GM19023 (cell line): ENCODE data around the gene NPIPA3.
"Not testable (repeated sequence)": the region's sequence is repeated elsewhere in the genome, so short reads cannot be mapped to it uniquely, and the experiment has no call there.

Source experiments
- ATAC-seq: cut with Tn5 transposase; IDR thresholded peaks from one replicate; pipeline ENCODE4 v1.9.1; 2021; ENCODE audit warnings: mild to moderate bottlenecking, moderate library complexity; ENCODE audit not compliant: unreplicated experiment

The NPIPA3 gene

DNA sequence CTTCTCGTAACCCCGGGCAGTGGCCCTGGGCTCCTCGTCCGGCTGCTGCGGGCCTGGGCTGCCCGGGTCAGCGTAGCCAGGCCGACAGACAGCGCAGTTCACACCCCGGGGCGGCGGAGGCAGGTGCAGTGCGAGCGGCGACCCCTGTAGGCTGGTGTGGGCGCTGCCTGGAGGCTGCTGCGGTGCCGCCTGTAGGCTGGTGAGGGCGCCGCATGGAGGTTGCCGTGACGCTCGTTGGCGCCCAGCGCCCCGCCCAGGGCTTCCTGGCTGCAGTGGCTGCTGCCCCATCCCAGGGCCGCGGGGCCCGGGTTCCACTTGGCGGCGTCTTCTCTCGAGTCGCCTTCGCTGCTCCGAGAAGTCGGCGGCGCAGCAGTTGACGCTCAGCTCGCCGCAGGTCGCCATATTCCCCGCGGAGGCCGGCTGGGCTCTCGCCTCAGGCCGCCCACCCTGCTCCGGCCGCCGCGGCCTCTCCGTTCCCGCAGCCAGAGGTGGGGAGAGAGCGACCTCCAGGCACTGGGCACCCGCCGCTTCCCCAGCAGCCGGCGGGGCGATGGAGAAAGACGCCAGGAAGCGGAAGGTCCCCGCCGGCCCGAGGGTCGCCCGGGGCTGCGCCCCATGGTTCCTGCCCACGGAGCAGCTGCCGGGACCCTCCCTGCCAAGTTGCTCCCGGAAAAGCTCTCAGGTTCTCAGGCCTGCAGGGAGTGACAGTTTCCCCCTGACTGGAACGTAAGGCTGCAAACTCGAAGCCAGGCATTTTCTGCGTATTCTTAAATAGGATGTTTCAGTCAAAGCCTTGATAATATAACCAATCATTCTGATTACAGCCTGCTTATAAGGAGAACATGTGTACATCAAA is at the start of gene NPIPA3:
TSS of gene NPIPA3 (plus strand) at position 256 of the 856 bp plus-strand sequence. CDS start 5,533 bp downstream, outside the sequence.
- peak; percentile 98 for ATAC-seq

DNA sequence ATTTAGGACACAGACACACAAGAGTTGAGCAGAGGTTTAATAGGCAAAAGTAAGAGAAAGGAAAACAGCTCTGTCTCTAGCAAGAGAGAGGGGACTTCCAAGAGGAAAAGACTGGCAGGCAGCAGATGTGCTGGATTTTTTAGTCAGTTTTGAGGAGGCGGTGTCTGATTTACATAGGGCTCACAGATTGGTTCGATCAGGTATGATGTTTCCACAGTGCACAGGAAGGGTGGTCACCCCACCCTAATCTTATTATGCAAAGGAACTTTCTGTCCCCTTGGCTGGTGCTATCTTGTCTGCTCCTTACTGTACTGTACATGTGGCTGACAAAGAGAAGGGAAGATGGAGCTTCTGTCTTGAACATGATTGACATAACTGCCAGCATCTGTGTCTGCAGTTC is 45.1 kb upstream of the NPIPA3 start:
- peak; percentile 84 for ATAC-seq

DNA sequence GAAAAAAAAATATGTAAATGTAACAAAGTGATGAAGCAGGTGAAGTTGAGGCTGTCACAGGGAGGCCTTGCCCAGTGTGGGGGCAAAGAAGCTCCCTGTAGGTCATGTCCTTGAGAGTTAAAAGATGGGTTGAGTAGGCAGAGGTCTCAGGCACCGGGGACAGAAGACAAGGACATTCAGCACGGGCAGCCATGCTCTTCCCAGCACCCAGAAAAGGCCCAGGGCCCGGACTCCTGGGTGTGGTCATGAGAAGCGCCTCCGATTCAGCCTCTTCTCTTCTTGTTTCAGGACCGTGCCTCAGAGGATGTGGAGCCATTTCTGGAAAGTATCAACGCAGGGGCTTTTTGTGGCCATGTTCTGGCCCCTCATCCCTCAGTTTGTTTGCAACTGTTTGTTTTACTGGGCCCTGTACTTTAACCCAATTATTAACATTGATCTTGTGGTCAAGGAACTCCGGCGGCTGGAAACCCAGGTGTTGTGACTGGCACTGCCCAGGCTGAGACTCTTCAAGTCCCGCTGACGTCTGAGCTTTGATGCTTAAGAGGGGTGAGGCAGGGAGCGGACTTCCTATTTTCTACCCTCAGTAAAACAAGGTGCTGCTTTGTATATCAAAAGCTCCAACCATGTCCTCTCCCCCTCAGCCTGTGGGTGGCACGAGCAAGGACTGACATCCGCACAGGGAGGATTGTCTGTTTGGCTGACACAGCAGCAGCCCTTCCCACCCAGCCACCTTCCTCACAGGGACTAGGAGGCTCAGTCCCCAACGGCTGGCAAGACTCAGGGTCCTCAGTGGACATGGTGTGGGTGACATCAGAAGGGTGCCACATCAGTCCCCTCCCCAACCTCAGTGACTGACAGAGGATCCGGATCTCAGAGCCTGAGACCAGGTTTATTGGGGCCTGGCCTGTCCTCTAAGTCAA is 35.6 kb upstream of the NPIPA3 start:
- ATAC-seq, result no peak

DNA sequence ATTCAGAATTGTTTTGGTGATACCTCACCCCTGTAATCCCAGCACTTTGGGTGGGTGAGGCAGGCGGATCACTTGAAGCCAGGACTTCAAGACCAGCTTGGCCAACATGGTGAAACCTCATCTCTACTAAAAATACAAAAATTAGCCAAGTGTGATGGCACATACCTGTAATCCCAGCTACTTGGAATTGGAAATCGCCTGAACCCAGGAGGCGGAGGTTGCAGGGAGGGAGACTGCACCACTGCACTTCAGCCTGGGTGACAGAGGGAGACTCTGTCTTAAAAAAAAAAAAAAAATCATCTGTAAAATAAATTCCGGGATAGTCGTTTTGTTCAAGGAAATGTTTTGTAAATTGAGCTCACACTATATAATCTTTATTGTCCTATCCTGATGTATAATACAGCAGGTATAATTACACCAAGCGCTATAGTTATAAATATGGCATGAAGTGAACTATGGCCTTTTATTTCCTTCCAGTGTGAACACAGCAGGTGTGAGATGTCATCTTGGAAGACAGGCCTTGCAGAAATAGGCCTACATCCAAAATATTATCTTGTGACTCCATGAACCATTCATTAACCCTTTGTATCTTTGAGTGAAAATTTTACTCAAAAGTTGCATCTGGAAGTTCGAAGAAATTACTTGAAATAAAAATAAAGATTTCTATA is 34.5 kb upstream of the NPIPA3 start:
- no peak for ATAC-seq

DNA sequence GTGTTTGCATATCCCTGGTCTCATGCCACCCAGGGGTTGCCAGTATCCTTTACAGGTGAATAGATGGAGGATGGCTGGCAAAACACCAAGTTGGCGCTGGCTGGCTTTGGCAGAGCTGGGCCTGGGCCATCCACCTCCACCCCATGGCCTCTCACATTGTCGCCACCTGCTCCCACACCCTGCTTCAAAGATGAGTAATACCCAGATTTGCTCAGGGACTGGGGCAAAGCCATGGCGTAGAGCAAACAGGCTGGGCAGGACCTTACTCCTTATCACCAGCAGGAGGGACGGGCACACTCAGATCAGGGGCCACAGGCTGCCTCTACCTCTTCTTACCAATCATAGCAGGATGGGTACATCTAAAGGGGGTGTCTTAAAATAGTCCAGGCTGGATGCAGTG is 33.4 kb upstream of the NPIPA3 start:
- ATAC-seq, result no peak

DNA sequence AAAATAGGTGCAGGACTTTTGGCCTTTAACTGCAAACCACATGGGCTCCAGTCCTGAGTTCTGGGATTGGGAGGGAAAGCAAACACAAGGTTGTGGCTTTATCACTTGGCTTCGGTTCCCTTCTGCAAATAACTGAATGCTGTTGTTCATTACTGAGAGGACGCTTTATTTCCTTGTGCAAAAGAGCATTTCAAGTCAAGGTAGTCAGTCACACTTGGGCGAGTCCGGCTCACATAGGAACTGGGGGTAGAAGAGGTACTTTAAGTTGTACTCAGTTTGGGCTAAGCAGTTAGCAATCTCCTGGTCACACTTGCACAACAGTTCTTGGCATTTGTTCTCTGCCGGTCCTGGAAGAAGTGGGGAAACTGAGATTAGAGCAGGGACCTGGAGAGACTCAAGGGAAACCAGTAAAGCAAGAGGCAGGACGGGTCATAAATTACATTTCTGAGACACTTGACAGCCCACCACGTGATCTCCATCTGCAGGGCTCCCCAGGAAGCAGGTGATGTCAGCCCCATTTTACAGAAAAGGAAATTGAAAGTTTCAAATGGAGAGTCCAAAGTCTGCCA is 30.7 kb upstream of the NPIPA3 start:
- peak; percentile 70 for ATAC-seq

DNA sequence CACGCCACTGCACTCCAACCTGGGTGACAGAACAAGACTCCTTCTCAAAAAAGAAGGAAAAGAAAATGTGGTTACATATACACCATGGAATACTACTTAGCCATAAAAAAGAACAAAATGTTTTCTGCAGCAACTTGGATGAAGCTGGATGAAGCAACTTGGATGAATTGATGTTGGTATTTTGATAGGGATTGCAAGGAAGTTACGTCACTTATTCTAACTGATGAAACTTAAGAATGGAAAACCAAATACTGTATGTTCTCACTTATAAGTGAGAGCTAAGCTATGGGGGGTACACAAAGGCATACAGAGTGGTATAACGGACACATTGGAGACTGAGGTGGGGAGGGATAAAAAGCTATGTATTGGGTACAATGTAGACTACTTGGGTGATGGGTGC is 26.6 kb upstream of the NPIPA3 start:
- no peak for ATAC-seq

DNA sequence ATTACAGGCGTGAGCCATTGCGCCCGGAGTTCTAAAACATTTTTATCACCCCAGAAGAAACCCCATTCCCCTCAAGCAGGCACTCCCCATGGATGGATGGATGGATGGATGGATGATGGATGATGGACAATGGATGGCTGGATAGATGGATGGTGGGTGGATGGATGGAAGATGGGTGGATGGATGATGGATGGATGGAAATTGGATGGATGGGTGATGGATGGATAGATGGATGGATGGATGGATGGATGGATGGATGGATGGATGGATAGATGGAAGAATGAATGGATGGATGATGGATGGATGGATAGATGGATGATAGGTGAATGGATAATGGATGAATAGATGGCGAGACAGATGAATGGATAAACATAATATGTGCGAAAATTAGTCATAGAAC is 25.6 kb upstream of the NPIPA3 start:
- no peak for ATAC-seq

DNA sequence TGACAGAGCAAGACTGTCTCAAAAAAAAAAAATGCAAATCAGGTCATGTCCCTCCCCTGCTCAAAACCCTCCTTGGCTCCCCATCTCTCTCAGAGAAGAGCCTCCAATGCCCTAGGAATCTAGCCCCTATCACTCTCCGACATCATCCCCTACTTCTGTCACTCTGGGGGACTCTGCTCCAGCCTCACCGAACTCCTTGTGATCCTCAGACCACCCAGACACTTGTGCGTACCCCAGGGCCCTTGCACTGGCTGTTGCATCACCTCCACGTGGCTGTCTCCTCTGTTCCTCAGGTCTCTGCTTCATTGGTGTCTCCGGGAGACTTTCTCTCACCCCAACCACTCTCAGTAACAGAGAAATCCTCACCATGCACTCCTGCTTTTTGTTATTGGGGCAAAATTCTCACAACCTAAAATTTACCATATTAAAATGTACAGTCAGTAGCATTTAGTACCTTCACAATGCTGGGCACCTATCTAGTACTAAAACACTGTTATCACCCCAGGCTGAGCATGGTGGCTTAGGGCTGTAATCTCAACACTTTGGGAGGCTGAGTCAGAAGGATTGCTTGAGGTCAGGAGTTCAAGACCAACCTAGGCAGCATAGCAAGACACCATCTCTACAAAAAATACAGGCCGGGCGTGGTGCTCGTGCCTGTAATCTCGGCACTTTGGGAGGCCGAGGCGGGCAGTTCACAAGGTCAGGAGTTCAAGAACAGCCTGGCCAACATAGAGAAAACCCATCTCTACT is 24.3 kb upstream of the NPIPA3 start:
- no peak for ATAC-seq

DNA sequence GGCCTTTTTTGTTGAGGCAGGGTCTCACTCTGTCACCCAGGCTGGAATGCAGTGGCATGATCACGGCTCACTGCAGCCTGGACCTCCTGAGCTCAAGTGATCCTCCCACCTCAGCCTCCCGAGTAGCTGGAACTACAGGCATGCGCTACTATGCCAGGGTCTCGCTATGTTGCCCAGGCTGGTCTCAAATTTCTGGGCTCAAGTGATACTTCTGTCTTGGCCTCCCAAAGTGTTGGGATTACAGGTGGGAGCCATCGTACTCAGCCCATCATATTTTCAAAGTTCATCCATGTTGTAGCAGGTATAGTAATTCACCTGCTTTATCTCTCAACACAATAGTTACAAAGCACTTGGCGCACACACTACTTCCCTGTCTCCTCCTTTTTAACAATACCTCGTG is 22.8 kb upstream of the NPIPA3 start:
- ATAC-seq, result not testable (repeated sequence)

DNA sequence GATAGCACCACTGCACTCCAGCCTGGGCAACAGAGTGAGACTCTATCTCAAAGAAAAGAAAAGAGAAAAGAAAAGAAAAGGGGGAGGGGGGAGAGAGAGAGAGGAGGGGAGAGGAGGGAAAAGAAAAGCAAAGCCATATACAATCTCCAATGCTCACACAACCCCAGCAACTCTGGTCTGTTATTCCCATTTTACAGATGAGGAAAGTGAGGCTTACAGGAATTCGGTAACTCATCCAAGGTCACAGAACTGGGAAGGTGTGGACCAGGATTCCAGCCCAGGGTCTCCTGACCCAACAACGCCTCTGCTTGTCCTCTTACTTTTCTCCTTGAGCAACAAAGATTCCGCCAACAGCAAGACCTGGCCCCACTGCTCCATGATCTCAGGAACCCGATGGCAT is 22.1 kb upstream of the NPIPA3 start:
- no peak for ATAC-seq

DNA sequence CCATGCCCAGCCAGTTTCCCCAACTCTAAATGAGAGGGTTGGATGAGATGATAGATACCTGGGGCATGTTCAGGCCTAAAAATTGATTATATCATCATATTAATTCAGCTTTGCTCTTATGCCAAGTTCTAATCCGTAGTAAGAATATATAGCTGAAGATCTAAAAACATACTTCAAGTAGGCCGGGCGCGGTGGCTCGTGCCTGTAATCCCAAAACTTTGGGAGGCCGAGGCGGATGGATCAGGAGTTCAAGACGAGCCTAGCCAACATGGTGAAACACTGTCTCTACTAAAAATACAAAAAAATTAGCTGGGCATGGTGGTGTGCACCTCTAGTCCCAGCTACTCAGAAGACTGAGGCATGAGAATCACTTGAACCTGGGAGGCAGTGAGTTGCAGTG is 21.1 kb upstream of the NPIPA3 start:
- ATAC-seq, result no peak

DNA sequence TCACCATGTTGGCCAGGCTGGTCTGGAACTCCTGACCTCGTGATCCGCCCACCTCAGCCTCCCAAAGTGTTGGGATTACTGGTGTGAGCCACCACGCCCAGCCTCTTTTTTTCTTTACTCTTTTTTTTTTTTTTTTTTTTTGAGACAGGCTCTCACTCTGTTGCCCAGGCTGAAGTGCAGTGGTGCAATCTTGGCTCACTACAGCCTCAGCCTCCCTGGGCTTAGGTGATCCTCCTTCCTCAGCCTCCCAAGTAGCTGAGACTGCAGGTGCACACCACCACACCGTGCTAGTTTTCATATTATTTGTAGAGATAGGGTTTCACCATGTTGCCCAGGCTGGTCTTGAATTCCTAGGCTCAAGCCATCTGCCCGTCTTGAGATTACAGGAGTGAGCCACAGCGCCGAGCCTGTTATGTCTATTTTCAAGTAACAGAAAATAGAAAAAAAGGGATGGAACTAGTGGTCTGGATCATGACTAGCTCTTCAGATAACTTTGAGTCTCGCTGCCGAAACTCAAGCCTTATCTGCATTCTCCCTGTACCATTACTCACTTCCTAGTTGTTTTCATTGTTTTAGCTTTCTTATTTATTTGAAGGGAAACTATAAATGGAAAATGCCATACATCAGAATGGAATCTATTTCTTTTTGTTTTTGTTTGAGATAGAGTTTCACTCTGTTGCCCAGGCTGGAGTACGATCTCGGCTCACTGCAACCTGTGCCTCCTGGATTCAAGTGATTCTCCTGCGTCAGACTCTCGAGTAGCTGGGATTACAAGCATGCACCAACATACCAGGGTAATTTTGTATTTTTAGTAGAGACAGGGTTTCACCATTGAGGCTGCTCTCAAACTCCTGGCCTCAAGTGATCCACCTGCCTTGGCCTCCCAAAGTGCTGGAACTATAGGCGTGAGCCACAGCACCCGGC is 17.1 kb upstream of the NPIPA3 start:
- ATAC-seq, result not testable (repeated sequence)

DNA sequence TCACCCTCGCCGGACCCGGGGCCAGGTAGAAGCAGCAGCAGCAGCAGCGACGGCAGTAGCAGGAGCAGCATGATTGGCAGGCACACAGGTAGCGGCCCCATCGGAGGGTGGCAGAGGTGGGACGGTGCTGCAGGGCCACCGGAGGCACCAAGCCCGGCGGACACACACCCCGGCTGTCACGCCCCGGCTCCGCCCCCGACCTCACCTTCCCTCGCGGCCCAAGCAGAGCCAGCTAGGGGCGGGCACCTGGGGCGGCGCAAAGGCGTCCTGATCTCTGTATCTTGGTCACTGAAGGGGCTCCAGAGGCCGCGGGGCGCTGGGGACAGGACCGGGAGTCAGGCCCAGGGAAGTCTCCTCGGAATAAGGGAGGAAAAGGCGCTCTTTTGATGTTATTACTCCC is 9.1 kb upstream of the NPIPA3 start, which contains the start of gene PLA2G10:
TSS of gene PLA2G10 (minus strand) at position 180 of the 400 bp plus-strand sequence. CDS start at position 101, 79 bp downstream.
- ATAC-seq, result not testable (repeated sequence)

DNA sequence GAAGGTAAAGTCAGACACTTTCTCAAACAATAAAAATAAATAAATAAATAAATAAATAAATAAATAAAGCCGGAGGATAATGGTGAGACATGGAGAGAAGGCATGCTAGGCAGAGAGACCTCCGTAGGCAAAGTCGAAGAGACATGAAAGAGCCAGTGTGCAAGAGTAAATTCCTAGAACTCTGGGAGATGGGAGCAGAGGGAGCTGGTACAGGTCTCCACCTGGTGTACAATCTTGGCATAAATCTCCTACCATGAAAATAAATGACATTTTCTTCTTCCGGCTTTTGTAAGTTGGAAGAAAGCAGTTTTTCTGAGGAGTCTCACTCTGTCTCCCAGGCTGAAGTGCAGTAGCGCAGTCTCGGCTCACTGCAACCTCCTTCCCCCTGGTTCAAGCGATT is 1.4 kb upstream of the NPIPA3 start:
- ATAC-seq, result not testable (repeated sequence)

DNA sequence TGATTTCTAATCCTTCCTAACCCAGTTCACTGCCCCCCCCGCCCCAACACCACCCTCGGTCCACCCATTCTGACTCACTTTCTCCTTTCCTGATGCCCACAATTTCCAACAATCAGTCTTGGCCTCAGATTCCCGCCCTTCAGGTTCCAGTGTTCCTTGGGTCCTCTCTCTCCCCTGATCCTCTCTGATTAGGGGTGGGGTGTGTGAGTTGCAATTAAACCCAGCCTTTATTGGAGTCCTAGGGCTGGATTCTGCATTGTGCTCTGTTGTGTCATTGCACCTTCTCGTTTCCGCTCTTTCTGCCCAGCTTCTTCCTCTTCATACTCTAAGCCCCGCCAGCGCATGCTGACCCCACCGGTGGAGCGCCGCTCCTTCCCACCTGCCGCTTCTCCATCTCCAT is 539 bp upstream of the NPIPA3 start:
- ATAC-seq, result not testable (repeated sequence)

DNA sequence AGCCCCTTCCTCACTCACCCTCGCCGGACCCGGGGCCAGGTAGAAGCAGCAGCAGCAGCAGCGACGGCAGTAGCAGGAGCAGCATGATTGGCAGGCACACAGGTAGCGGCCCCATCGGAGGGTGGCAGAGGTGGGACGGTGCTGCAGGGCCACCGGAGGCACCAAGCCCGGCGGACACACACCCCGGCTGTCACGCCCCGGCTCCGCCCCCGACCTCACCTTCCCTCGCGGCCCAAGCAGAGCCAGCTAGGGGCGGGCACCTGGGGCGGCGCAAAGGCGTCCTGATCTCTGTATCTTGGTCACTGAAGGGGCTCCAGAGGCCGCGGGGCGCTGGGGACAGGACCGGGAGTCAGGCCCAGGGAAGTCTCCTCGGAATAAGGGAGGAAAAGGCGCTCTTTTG is 30.0 kb downstream of the NPIPA3 start:
- ATAC-seq, result not testable (repeated sequence)

DNA sequence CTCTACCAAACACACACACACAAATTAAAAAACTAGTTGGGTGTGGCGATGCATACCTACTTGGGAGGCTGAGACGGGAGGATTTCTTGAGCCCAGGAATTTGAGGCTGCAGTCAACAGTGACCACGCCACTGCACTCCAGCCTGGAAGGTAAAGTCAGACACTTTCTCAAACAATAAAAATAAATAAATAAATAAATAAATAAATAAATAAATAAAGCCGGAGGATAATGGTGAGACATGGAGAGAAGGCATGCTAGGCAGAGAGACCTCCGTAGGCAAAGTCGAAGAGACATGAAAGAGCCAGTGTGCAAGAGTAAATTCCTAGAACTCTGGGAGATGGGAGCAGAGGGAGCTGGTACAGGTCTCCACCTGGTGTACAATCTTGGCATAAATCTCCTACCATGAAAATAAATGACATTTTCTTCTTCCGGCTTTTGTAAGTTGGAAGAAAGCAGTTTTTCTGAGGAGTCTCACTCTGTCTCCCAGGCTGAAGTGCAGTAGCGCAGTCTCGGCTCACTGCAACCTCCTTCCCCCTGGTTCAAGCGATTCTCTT is 37.7 kb downstream of the NPIPA3 start:
- ATAC-seq, result not testable (repeated sequence)

DNA sequence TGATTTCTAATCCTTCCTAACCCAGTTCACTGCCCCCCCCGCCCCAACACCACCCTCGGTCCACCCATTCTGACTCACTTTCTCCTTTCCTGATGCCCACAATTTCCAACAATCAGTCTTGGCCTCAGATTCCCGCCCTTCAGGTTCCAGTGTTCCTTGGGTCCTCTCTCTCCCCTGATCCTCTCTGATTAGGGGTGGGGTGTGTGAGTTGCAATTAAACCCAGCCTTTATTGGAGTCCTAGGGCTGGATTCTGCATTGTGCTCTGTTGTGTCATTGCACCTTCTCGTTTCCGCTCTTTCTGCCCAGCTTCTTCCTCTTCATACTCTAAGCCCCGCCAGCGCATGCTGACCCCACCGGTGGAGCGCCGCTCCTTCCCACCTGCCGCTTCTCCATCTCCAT is 38.6 kb downstream of the NPIPA3 start:
- not testable (repeated sequence) for ATAC-seq
